Anterior cingulate cortex (tissue), 58 donors: ENCODE results near the gene CLNK.

Experiments
- DNase-seq, 58 donors: peaks; one replicate each; lab custom pipeline; 2025; lab: John Stamatoyannopoulos, UW

Gene CLNK, protein sequence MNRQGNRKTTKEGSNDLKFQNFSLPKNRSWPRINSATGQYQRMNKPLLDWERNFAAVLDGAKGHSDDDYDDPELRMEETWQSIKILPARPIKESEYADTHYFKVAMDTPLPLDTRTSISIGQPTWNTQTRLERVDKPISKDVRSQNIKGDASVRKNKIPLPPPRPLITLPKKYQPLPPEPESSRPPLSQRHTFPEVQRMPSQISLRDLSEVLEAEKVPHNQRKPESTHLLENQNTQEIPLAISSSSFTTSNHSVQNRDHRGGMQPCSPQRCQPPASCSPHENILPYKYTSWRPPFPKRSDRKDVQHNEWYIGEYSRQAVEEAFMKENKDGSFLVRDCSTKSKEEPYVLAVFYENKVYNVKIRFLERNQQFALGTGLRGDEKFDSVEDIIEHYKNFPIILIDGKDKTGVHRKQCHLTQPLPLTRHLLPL

DNA sequence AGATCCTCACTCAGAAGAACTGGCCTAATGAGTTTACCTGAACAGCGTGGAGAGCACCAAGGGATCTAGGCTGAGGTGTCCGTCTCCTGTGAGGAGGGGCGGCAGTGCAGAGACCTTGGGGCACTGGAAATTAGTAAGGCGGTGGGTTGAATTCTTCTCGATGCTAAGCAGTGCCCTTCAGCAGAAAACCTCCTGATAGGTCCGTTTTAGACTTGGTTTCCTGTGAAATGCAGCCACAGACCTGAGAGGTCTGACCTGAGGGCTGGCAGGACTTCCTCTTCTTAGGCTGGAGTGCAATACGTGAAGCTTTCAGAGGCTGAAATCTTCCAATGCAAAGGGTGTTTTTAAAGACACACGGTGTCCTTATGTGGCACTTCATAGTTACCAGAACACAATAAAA is at the start of gene CLNK:
Gene CLNK (minus strand): TSS at position 138 of the 400 bp plus-strand sequence. CDS start 16,899 bp downstream, outside the sequence.
- DNase-seq: no peak

DNA sequence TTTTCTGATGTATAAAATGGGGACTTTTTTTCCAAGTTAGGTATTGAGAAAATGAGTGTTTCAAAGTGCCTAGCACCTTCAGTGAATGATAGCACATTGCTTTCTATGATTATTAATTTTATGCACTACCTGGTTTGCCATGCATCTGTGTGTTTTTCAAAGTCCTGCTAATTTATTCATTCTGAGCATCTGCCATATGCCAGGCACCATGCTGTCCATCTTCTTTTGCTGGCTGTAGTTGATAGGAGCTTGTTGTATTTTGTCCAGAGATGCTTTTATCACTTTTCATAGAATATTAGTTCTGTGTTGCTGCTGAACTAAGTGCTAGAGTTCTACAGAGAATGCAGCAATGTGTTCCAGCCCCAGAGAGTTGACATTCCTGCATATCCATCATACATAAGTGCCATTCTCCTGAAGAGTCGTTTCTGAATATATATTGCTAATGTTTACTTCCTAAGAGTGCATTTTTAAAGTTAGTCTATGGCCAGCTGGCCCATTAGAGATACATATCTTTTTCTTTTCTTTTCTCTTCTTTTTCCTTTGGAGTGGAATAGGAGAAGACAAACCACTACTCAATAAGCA is 49.0 kb upstream of the CLNK start:
- DNase-seq: no peak

- no peak for DNase-seq
Measured at GRCh38 chr4:10732914-10733415, 48.4 kb upstream of the CLNK start.

DNA sequence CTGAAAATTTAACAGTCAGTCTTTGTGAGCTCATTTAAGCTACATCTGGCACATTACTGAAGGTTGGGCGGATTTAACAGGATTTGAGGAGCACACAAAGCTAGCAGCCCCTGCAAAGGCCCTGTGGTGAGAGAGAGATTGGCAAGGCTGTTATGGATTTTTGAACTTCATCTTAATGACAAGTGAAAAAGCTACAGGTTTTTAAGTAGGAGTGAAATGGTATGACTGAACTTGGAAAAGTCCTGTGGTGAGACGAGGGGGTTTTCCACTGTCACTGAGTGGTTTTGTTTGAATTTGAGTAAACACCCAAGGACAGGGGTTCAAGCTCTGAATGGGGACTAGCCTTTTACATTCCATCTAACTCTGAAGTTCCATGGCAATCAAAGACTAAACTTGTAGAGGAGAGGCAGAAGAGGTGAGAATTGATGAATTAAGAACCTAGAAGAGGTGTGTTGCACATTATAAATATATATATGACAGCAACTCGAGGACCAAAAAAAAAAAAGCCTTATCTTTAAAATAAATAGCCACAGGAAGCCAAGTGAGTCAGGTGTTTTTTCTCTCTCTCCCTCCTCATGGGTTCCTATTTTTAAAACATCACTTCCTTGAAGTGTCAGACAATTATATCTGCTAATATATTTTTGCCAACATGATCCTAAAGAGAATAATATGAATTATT is 47.8 kb upstream of the CLNK start:
- DNase-seq: no peak

GRCh38 chr4:10731690-10732089 is 47.1 kb upstream of the CLNK start:
- DNase-seq: no peak

DNA sequence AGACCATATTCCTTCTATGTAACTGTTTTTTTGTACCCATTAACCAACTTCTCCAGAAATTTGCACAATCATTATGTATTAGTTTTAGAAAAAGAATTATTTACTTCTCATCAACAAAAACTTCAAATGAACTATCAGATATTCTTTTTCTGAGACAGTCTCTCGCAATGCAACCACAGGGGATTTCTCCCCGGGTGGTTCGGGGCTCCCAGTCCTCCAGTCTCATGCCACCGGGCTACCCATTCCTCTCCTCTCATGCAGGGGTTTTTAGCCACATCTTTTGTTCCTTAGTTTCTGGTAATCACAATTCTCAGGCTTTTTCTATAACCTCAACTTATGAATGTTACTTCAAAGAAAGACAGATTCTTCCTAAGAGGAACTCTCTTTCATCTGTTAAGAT is 46.6 kb upstream of the CLNK start:
- DNase-seq: no peak

DNA sequence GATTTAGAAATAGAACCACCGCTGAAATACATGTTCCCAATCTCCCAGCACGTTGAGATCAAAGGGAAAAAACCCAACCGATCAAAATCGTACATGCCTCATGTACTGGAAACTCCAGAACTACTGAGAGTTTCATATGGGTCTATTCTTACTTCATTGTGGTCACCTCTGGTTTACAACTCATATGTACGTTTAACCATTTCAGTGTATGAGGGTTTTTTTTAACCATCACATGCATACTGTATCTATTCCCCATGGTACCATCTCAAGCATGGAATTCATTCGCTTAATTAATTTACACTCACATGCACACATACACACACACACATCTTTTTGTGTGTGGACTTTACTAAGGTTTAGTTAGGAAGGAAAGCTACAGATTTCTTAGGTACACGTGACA is 46.0 kb upstream of the CLNK start:
- DNase-seq: no peak

DNA sequence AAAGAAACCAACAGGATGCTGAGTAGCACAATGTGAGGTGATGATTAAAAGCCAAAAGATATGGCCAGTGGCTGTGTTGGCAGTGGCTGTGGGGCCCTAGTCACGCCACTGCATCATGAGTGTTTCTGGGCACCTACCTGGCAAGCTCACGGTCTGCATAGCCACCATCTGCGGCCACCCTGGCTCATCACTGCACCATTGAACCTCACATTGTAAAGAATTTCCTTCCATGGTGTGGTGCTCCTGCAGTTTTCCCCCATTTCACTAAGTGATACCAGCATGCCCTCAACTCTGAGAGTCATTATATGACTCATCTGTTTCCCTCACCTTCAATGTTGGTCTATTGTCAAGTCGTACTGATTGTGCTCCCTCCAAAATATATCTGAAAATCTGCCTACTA is 45.5 kb upstream of the CLNK start:
- DNase-seq: no peak

- no peak for DNase-seq
Measured at GRCh38 chr4:10729366-10729765, 44.8 kb upstream of the CLNK start.

- DNase-seq: no peak
Measured at GRCh38 chr4:10728016-10728415, 43.4 kb upstream of the CLNK start.

- no peak for DNase-seq
Measured at GRCh38 chr4:10727140-10727880, 42.7 kb upstream of the CLNK start.

- DNase-seq: no peak
Measured at GRCh38 chr4:10722957-10723356, 38.4 kb upstream of the CLNK start.

GRCh38 chr4:10721616-10722015 is 37.0 kb upstream of the CLNK start:
- no peak for DNase-seq

GRCh38 chr4:10716163-10716562 is 31.6 kb upstream of the CLNK start:
- DNase-seq: no peak

DNA sequence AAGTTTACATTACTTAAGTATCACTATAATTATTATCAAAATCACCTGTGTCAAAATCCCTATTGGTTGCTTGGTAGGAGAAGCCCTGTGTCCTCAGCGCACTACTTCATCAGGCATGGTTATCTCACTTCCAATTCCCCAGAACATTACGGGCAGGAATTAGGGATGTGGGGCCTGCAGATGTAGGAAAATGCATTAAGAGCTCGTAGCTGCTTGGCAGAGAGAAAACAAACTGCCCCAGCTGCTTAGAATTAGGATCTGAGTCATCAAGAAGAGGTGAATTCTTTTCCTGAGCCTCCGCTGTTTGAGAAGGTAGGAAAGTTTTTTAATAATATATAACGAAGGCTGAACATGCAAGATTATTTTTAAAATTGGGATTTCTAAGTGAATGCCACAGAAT is 31.1 kb upstream of the CLNK start:
- no peak for DNase-seq

DNA sequence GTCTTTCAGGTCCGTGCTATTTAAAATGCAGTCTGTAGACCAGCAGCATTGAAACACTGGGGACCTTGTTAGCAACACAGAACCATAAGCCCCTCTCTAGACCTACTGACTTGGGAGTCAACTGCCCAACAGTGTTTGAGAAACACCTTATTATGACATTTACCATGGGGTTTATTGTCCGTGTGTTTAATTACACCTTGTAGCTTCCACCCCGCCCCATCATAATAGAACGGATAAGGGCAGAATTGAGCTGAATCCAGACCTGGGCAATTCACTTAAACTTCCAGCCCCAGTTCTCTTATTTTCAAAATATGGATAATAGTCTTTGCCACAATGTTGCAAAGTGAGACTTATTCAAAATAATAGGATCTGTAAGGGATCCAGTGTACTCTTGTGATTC is 30.6 kb upstream of the CLNK start:
- no peak for DNase-seq

DNA sequence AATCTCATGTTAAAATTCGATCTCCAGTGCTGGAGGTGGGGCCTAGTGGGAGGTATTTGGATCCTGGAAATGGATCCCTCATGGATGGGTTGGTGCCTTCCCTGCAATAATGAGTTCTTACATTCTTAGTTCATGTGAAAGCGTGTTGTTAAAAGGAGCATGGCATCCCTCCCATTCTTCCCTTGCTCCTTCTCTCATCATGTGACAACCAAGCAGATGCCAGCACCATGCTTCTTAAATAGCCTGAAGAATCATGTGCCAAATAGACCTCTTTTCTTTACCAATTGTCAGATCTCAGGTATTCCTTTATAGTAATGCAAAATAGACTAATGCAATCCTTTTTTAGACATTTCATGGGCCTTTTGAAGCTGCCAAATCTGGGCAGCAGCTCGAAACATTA is 29.0 kb upstream of the CLNK start:
- DNase-seq: no peak

GRCh38 chr4:10706236-10706635 is 21.7 kb upstream of the CLNK start:
- no peak for DNase-seq

DNA sequence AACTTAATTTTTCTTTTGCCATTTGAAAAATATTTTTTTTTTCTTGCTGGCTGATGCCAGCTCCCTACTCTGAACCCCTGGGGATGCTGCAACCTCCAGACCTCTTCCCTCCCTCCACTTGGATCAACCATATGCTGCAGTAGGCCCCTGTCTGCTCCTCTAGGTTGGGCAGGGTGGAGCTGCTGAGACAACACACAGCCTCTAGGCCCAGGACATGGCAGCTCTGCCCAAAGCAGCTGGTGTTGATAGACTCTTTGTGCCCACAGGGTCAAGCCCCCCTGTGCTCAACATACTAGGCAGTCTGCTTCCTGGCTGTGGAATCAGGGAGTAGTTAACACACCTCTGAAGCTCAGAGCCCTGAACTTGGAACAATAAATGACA is 19.9 kb upstream of the CLNK start:
- no peak for DNase-seq

- no peak for DNase-seq
Measured at GRCh38 chr4:10703766-10704429, 19.3 kb upstream of the CLNK start.
